ENCODE data around the gene ENPEP.

The ENPEP gene

GRCh38 chr4:110612631-110613269 lies 136.8 kb downstream of the ENPEP start:
- Histone ChIP-seq H3K36me3 (ENCODE audit: control insufficient read depth, insufficient read depth, low read length) (no peaks in the 10 kb centered on the region), H3K4me3 (replicated peaks; ENCODE audit: low read depth, low read length) (no peak overlapping the region), H3K27me3 (replicated peaks; ENCODE audit: control insufficient read depth, insufficient read depth, low read length) (no peaks in the 10 kb centered on the region)
- no peak for TF ChIP-seq CTCF (IDR thresholded peaks at IDR 0.05; ENCODE audit: insufficient read depth, low read length, poor library complexity, severe bottlenecking)
- no peak for DNase-seq (ENCODE audit: extremely low read depth, insufficient read length)

GRCh38 chr4:110613745-110614144 lies 137.8 kb downstream of the ENPEP start:
- Histone ChIP-seq H3K4me3 (replicated peaks; ENCODE audit: low read depth, low read length) (no peak overlapping the region), H3K27me3 (replicated peaks; ENCODE audit: control insufficient read depth, insufficient read depth, low read length) (no peaks in the 10 kb centered on the region; the same call in 1 of the 2 replicates), H3K36me3 (ENCODE audit: control insufficient read depth, insufficient read depth, low read length) (no peaks in the 10 kb centered on the region)
- TF ChIP-seq CTCF (IDR thresholded peaks at IDR 0.05; ENCODE audit: insufficient read depth, low read length, poor library complexity, severe bottlenecking) = no peak
- DNase-seq (ENCODE audit: extremely low read depth, insufficient read length) = no peak

GRCh38 chr4:110614173-110614963 lies 138.4 kb downstream of the ENPEP start:
- DNase-seq (ENCODE audit: extremely low read depth, insufficient read length) = no peak
- no peak overlapping the region for H3K4me3 ChIP-seq (replicated peaks; ENCODE audit: low read depth, low read length)
- H3K27me3 ChIP-seq (replicated peaks; ENCODE audit: control insufficient read depth, insufficient read depth, low read length) = no peaks in the 10 kb centered on the region; the same call in 1 of the 2 replicates
- no peak for TF ChIP-seq CTCF (IDR thresholded peaks at IDR 0.05; ENCODE audit: insufficient read depth, low read length, poor library complexity, severe bottlenecking)
- no peaks in the 10 kb centered on the region for H3K36me3 ChIP-seq (ENCODE audit: control insufficient read depth, insufficient read depth, low read length)

All from GM06990 (cell line).